ENCODE results near the gene CEP192.

DNA sequence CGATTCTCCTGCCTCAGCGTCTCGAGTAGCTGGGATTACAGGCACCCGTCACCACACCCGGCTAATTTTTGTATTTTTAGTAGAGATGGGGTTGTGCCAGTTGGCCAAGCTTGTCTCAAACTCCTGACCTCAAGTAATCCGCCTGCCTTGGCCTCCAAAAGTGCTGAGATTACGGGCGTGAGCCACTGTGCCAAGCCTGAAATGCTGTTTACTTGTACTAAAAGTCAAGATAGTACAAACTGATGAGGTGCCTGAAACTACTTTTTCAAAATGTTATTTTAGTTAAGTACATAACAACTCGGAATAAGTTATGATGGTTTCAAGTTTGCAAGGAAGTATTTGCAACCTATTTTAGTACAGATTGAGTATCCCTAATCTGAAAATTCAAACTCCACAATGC lies 85.7 kb downstream of the CEP192 start:
- TF ChIP-seq, protein P1, sequence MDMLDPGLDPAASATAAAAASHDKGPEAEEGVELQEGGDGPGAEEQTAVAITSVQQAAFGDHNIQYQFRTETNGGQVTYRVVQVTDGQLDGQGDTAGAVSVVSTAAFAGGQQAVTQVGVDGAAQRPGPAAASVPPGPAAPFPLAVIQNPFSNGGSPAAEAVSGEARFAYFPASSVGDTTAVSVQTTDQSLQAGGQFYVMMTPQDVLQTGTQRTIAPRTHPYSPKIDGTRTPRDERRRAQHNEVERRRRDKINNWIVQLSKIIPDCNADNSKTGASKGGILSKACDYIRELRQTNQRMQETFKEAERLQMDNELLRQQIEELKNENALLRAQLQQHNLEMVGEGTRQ (IDR thresholded peaks at IDR 0.05; ENCODE audit: borderline replicate concordance, low read depth, low read length) = no peak
- TF ChIP-seq POLR2AphosphoS5 (IDR thresholded peaks at IDR 0.05; ENCODE audit: low read depth, low read length) = no peak
- TF ChIP-seq, protein P2, sequence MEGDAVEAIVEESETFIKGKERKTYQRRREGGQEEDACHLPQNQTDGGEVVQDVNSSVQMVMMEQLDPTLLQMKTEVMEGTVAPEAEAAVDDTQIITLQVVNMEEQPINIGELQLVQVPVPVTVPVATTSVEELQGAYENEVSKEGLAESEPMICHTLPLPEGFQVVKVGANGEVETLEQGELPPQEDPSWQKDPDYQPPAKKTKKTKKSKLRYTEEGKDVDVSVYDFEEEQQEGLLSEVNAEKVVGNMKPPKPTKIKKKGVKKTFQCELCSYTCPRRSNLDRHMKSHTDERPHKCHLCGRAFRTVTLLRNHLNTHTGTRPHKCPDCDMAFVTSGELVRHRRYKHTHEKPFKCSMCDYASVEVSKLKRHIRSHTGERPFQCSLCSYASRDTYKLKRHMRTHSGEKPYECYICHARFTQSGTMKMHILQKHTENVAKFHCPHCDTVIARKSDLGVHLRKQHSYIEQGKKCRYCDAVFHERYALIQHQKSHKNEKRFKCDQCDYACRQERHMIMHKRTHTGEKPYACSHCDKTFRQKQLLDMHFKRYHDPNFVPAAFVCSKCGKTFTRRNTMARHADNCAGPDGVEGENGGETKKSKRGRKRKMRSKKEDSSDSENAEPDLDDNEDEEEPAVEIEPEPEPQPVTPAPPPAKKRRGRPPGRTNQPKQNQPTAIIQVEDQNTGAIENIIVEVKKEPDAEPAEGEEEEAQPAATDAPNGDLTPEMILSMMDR (IDR thresholded peaks at IDR 0.05) = no peak
- TF ChIP-seq, protein P3, sequence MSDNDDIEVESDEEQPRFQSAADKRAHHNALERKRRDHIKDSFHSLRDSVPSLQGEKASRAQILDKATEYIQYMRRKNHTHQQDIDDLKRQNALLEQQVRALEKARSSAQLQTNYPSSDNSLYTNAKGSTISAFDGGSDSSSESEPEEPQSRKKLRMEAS (IDR thresholded peaks at IDR 0.05; ENCODE audit: low read depth) = no peak
- no peak for TF ChIP-seq RAD21 (IDR thresholded peaks at IDR 0.05; ENCODE audit: low read length)
- TF ChIP-seq RCOR1 (IDR thresholded peaks at IDR 0.05; ENCODE audit: low read length) = no peak

Measured in SK-N-SH (cell line).